ENCODE results near the gene PLPPR1. TPM values are rescaled to one million over a fixed set of nuclear protein-coding genes. Genes with fewer than 3 reads are reported as not detected.
"Not testable (repeated sequence)": the region's sequence is repeated elsewhere in the genome, so short reads cannot be mapped to it uniquely, and the experiment has no call there.

The PLPPR1 gene
- polyA plus RNA-seq, 2 donors: 0.05 TPM; not detected in 1

- Histone ChIP-seq H3K4me3 (ENCODE audit: low read depth in 1 of 2, low read length in 2 of 2) (no peak overlapping the region), H3K9me3 (ENCODE audit: control insufficient read depth in 2 of 2, insufficient read depth in 1 of 2, low read depth in 1 of 2, low read length in 1 of 2) (no peaks in the 10 kb centered on the region), H3K27me3 (ENCODE audit: control insufficient read depth in 1 of 2, insufficient read depth in 2 of 2, low read length in 2 of 2) (no peaks in the 10 kb centered on the region), H3K27ac (ENCODE audit: low read depth in 2 of 2, low read length in 1 of 2) (no peak overlapping the region), H3K4me1 (ENCODE audit: control insufficient read depth in 2 of 2, insufficient read depth in 2 of 2, low read length in 1 of 2) (no peaks in the 10 kb centered on the region), H3K36me3 (ENCODE audit: control insufficient read depth in 2 of 2, insufficient read depth in 2 of 2, low read length in 1 of 2) (no peaks in the 10 kb centered on the region)
Observed at GRCh38 chr9:101098392-101098791, 69.9 kb downstream of the PLPPR1 start.

GRCh38 chr9:101114317-101114716 lies 85.8 kb downstream of the PLPPR1 start:
- Histone ChIP-seq H3K4me3 (ENCODE audit: low read depth in 1 of 2, low read length in 2 of 2) (no peak overlapping the region), H3K36me3 (ENCODE audit: control insufficient read depth in 2 of 2, insufficient read depth in 2 of 2, low read length in 1 of 2) (no peaks in the 10 kb centered on the region), H3K27ac (ENCODE audit: low read depth in 2 of 2, low read length in 1 of 2) (no peak overlapping the region), H3K4me1 (ENCODE audit: control insufficient read depth in 2 of 2, insufficient read depth in 2 of 2, low read length in 1 of 2) (no peaks in the 10 kb centered on the region), H3K27me3 (ENCODE audit: control insufficient read depth in 1 of 2, insufficient read depth in 2 of 2, low read length in 2 of 2) (no peaks in the 10 kb centered on the region), H3K9me3 (ENCODE audit: control insufficient read depth in 2 of 2, insufficient read depth in 1 of 2, low read depth in 1 of 2, low read length in 1 of 2) (no peaks in the 10 kb centered on the region)
- WGBS, 2 donors: 26 to 42% methylated on average over 2 of the region's 2 CpGs

GRCh38 chr9:101115102-101115501 lies 86.6 kb downstream of the PLPPR1 start:
- Histone ChIP-seq H3K4me3 (ENCODE audit: low read depth in 1 of 2, low read length in 2 of 2) (no peak overlapping the region), H3K27ac (ENCODE audit: low read depth in 2 of 2, low read length in 1 of 2) (no peak overlapping the region), H3K27me3 (ENCODE audit: control insufficient read depth in 1 of 2, insufficient read depth in 2 of 2, low read length in 2 of 2) (no peaks in the 10 kb centered on the region), H3K9me3 (ENCODE audit: control insufficient read depth in 2 of 2, insufficient read depth in 1 of 2, low read depth in 1 of 2, low read length in 1 of 2) (no peaks in the 10 kb centered on the region), H3K4me1 (ENCODE audit: control insufficient read depth in 2 of 2, insufficient read depth in 2 of 2, low read length in 1 of 2) (no peaks in the 10 kb centered on the region), H3K36me3 (ENCODE audit: control insufficient read depth in 2 of 2, insufficient read depth in 2 of 2, low read length in 1 of 2) (no peaks in the 10 kb centered on the region)
- 43 to 58% methylated on average over 4 of the region's 4 CpGs for WGBS, 2 donors

- Histone ChIP-seq H3K27me3 (ENCODE audit: control insufficient read depth in 1 of 2, insufficient read depth in 2 of 2, low read length in 2 of 2) (no peaks in the 10 kb centered on the region), H3K9me3 (ENCODE audit: control insufficient read depth in 2 of 2, insufficient read depth in 1 of 2, low read depth in 1 of 2, low read length in 1 of 2) (no peaks in the 10 kb centered on the region), H3K4me3 (ENCODE audit: low read depth in 1 of 2, low read length in 2 of 2) (no peak overlapping the region), H3K4me1 (ENCODE audit: control insufficient read depth in 2 of 2, insufficient read depth in 2 of 2, low read length in 1 of 2) (no peaks in the 10 kb centered on the region), H3K27ac (ENCODE audit: low read depth in 2 of 2, low read length in 1 of 2) (no peak overlapping the region), H3K36me3 (ENCODE audit: control insufficient read depth in 2 of 2, insufficient read depth in 2 of 2, low read length in 1 of 2) (no peaks in the 10 kb centered on the region)
- WGBS, 2 donors: 38 to 42% methylated on average over 1 of the region's 1 CpG
Observed at GRCh38 chr9:101117161-101117560, 88.6 kb downstream of the PLPPR1 start.

GRCh38 chr9:101119206-101119819 lies 90.8 kb downstream of the PLPPR1 start:
- WGBS, 2 donors: 27 to 39% methylated on average over 3 of the region's 3 CpGs
- no peaks in the 10 kb centered on the region for H3K27me3 ChIP-seq (ENCODE audit: control insufficient read depth in 1 of 2, insufficient read depth in 2 of 2, low read length in 2 of 2)
- H3K27ac ChIP-seq (ENCODE audit: low read depth in 2 of 2, low read length in 1 of 2): no peak overlapping the region
- no peaks in the 10 kb centered on the region for H3K36me3 ChIP-seq (ENCODE audit: control insufficient read depth in 2 of 2, insufficient read depth in 2 of 2, low read length in 1 of 2)
- H3K4me3 ChIP-seq (ENCODE audit: low read depth in 1 of 2, low read length in 2 of 2): no peak overlapping the region
- H3K4me1 ChIP-seq (ENCODE audit: control insufficient read depth in 2 of 2, insufficient read depth in 2 of 2, low read length in 1 of 2): no peaks in the 10 kb centered on the region
- no peaks in the 10 kb centered on the region for H3K9me3 ChIP-seq (ENCODE audit: control insufficient read depth in 2 of 2, insufficient read depth in 1 of 2, low read depth in 1 of 2, low read length in 1 of 2)

GRCh38 chr9:101121836-101122399 lies 93.4 kb downstream of the PLPPR1 start:
- no peaks in the 10 kb centered on the region for H3K9me3 ChIP-seq (ENCODE audit: control insufficient read depth in 2 of 2, insufficient read depth in 1 of 2, low read depth in 1 of 2, low read length in 1 of 2)
- no peaks in the 10 kb centered on the region for H3K36me3 ChIP-seq (ENCODE audit: control insufficient read depth in 2 of 2, insufficient read depth in 2 of 2, low read length in 1 of 2)
- H3K4me1 ChIP-seq (ENCODE audit: control insufficient read depth in 2 of 2, insufficient read depth in 2 of 2, low read length in 1 of 2): no peaks in the 10 kb centered on the region
- H3K4me3 ChIP-seq (ENCODE audit: low read depth in 1 of 2, low read length in 2 of 2): no peak overlapping the region
- 15 to 27% methylated on average over 2 of the region's 2 CpGs for WGBS, 2 donors
- H3K27ac ChIP-seq (ENCODE audit: low read depth in 2 of 2, low read length in 1 of 2): no peak overlapping the region
- H3K27me3 ChIP-seq (ENCODE audit: control insufficient read depth in 1 of 2, insufficient read depth in 2 of 2, low read length in 2 of 2): no peaks in the 10 kb centered on the region

GRCh38 chr9:101126556-101126955 lies 98.0 kb downstream of the PLPPR1 start:
- Histone ChIP-seq H3K36me3 (ENCODE audit: control insufficient read depth in 2 of 2, insufficient read depth in 2 of 2, low read length in 1 of 2) (no peaks in the 10 kb centered on the region), H3K27ac (ENCODE audit: low read depth in 2 of 2, low read length in 1 of 2) (no peak overlapping the region), H3K9me3 (ENCODE audit: control insufficient read depth in 2 of 2, insufficient read depth in 1 of 2, low read depth in 1 of 2, low read length in 1 of 2) (no peaks in the 10 kb centered on the region), H3K4me1 (ENCODE audit: control insufficient read depth in 2 of 2, insufficient read depth in 2 of 2, low read length in 1 of 2) (no peaks in the 10 kb centered on the region), H3K27me3 (ENCODE audit: control insufficient read depth in 1 of 2, insufficient read depth in 2 of 2, low read length in 2 of 2) (no peaks in the 10 kb centered on the region), H3K4me3 (ENCODE audit: low read depth in 1 of 2, low read length in 2 of 2) (no peak overlapping the region)
- WGBS, 2 donors: 47 to 71% methylated on average over 2 of the region's 2 CpGs

GRCh38 chr9:101127369-101127768 lies 98.8 kb downstream of the PLPPR1 start:
- not testable (repeated sequence) for H3K4me1 ChIP-seq (ENCODE audit: control insufficient read depth in 2 of 2, insufficient read depth in 2 of 2, low read length in 1 of 2); H3K27me3 ChIP-seq (ENCODE audit: control insufficient read depth in 1 of 2, insufficient read depth in 2 of 2, low read length in 2 of 2); H3K27ac ChIP-seq (ENCODE audit: low read depth in 2 of 2, low read length in 1 of 2); H3K36me3 ChIP-seq (ENCODE audit: control insufficient read depth in 2 of 2, insufficient read depth in 2 of 2, low read length in 1 of 2); H3K4me3 ChIP-seq (ENCODE audit: low read depth in 1 of 2, low read length in 2 of 2); H3K9me3 ChIP-seq (ENCODE audit: control insufficient read depth in 2 of 2, insufficient read depth in 1 of 2, low read depth in 1 of 2, low read length in 1 of 2)
- WGBS, 2 donors: 45 to 48% methylated on average over 3 of the region's 3 CpGs

GRCh38 chr9:101128623-101129022 lies 100.1 kb downstream of the PLPPR1 start:
- H3K27ac ChIP-seq (ENCODE audit: low read depth in 2 of 2, low read length in 1 of 2): no peak overlapping the region
- no peaks in the 10 kb centered on the region for H3K36me3 ChIP-seq (ENCODE audit: control insufficient read depth in 2 of 2, insufficient read depth in 2 of 2, low read length in 1 of 2)
- no peak overlapping the region for H3K4me3 ChIP-seq (ENCODE audit: low read depth in 1 of 2, low read length in 2 of 2)
- H3K4me1 ChIP-seq (ENCODE audit: control insufficient read depth in 2 of 2, insufficient read depth in 2 of 2, low read length in 1 of 2): no peaks in the 10 kb centered on the region
- no peaks in the 10 kb centered on the region for H3K27me3 ChIP-seq (ENCODE audit: control insufficient read depth in 1 of 2, insufficient read depth in 2 of 2, low read length in 2 of 2)
- H3K9me3 ChIP-seq (ENCODE audit: control insufficient read depth in 2 of 2, insufficient read depth in 1 of 2, low read depth in 1 of 2, low read length in 1 of 2): no peaks in the 10 kb centered on the region

GRCh38 chr9:101130054-101130453 lies 101.5 kb downstream of the PLPPR1 start:
- Histone ChIP-seq H3K4me1 (ENCODE audit: control insufficient read depth in 2 of 2, insufficient read depth in 2 of 2, low read length in 1 of 2) (no peaks in the 10 kb centered on the region), H3K9me3 (ENCODE audit: control insufficient read depth in 2 of 2, insufficient read depth in 1 of 2, low read depth in 1 of 2, low read length in 1 of 2) (no peaks in the 10 kb centered on the region), H3K36me3 (ENCODE audit: control insufficient read depth in 2 of 2, insufficient read depth in 2 of 2, low read length in 1 of 2) (no peaks in the 10 kb centered on the region), H3K27ac (ENCODE audit: low read depth in 2 of 2, low read length in 1 of 2) (no peak overlapping the region), H3K4me3 (ENCODE audit: low read depth in 1 of 2, low read length in 2 of 2) (no peak overlapping the region), H3K27me3 (ENCODE audit: control insufficient read depth in 1 of 2, insufficient read depth in 2 of 2, low read length in 2 of 2) (no peaks in the 10 kb centered on the region)
- 83 to 84% methylated on average over 1 of the region's 1 CpG for WGBS, 2 donors
